ENCODE data around the gene GRK5. TPM values are rescaled to one million over a fixed set of nuclear protein-coding genes. Genes with fewer than 3 reads are reported as not detected.
"Not testable (repeated sequence)": the region's sequence is repeated elsewhere in the genome, so short reads cannot be mapped to it uniquely, and the experiment has no call there.

GRK5 gene
- total RNA-seq, 1 donor from 2014 or later: 52.8 TPM

GRCh38 chr10:119256030-119256429 is 48.7 kb downstream of the GRK5 start:
- peak overlapping the region; percentile 90 for H3K27ac ChIP-seq (replicated peaks)
- no peak for TF ChIP-seq CTCF (IDR thresholded peaks at IDR 0.05; ENCODE audit: borderline replicate concordance)
- no peaks in the 10 kb centered on the region for H3K36me3 ChIP-seq
- H3K4me3 ChIP-seq: no peak overlapping the region
- H3K27me3 ChIP-seq (ENCODE audit: low read depth): no peaks in the 10 kb centered on the region
- intact Hi-C loops (cut with micrococcal nuclease): no loop called here
- peaks cover 83% of the 10 kb centered on the region for H3K4me1 ChIP-seq
- no peaks in the 10 kb centered on the region for H3K9me3 ChIP-seq (replicated peaks)
- no peak for DNase-seq

- TF ChIP-seq CTCF (IDR thresholded peaks at IDR 0.05; ENCODE audit: borderline replicate concordance): no peak
- no peaks in the 10 kb centered on the region for H3K9me3 ChIP-seq (replicated peaks)
- no peak for DNase-seq
- no peaks in the 10 kb centered on the region for H3K36me3 ChIP-seq
- H3K27ac ChIP-seq (replicated peaks): peak overlapping the region; percentile 54
- intact Hi-C loops (cut with micrococcal nuclease): no loop called here
- no peaks in the 10 kb centered on the region for H3K27me3 ChIP-seq (ENCODE audit: low read depth)
- H3K4me3 ChIP-seq: no peak overlapping the region
- peaks cover 76% of the 10 kb centered on the region for H3K4me1 ChIP-seq
These were observed 49.5 kb downstream of the GRK5 start for GRCh38 chr10:119256897-119257296.

GRCh38 chr10:119257899-119258419 is 50.6 kb downstream of the GRK5 start:
- no peak for DNase-seq
- intact Hi-C loops (cut with micrococcal nuclease): no loop called here
- Histone ChIP-seq H3K36me3 (no peaks in the 10 kb centered on the region), H3K27ac (replicated peaks) (peak overlapping the region; percentile 54), H3K27me3 (ENCODE audit: low read depth) (no peaks in the 10 kb centered on the region), H3K4me3 (no peak overlapping the region), H3K4me1 (peaks cover 76% of the 10 kb centered on the region), H3K9me3 (replicated peaks) (no peaks in the 10 kb centered on the region)
- TF ChIP-seq CTCF (IDR thresholded peaks at IDR 0.05; ENCODE audit: borderline replicate concordance): no peak

- peak overlapping the region; percentile 62 for H3K27ac ChIP-seq (replicated peaks)
- no peak for DNase-seq
These were observed 52.0 kb downstream of the GRK5 start for GRCh38 chr10:119259345-119259744.

GRCh38 chr10:119261016-119261415 is 53.6 kb downstream of the GRK5 start:
- H3K27ac ChIP-seq (replicated peaks); H3K27me3 ChIP-seq (ENCODE audit: low read depth); intact Hi-C loops (cut with micrococcal nuclease); DNase-seq; H3K4me3 ChIP-seq; H3K36me3 ChIP-seq; H3K9me3 ChIP-seq (replicated peaks): not testable (repeated sequence)
- peaks cover 71% of the 10 kb centered on the region for H3K4me1 ChIP-seq

More at GRCh38 chr10:119259345-119259744, 52.0 kb downstream of the GRK5 start:
- Histone ChIP-seq H3K9me3 (replicated peaks) (no peaks in the 10 kb centered on the region), H3K4me3 (no peak overlapping the region), H3K4me1 (peaks cover 76% of the 10 kb centered on the region), H3K27me3 (ENCODE audit: low read depth) (no peaks in the 10 kb centered on the region), H3K36me3 (no peaks in the 10 kb centered on the region)
- TF ChIP-seq CTCF (IDR thresholded peaks at IDR 0.05; ENCODE audit: borderline replicate concordance): no peak
- intact Hi-C loops (cut with micrococcal nuclease): no loop called here

- no peak for DNase-seq
- Histone ChIP-seq H3K36me3 (no peaks in the 10 kb centered on the region), H3K9me3 (replicated peaks) (no peaks in the 10 kb centered on the region), H3K4me1 (peaks cover 71% of the 10 kb centered on the region), H3K27me3 (ENCODE audit: low read depth) (no peaks in the 10 kb centered on the region), H3K27ac (replicated peaks) (peak overlapping the region; percentile 77), H3K4me3 (no peak overlapping the region)
- intact Hi-C loops (cut with micrococcal nuclease): no loop called here
- TF ChIP-seq CTCF (IDR thresholded peaks at IDR 0.05; ENCODE audit: borderline replicate concordance): no peak
These were observed 56.7 kb downstream of the GRK5 start for GRCh38 chr10:119263951-119264617.

Data from left ventricle myocardium inferior (tissue), 1 donor.